ENCODE measurements around the gene ETNK2.
A peak's percentile ranks its signal among the peaks of the same experiment; 100 is the strongest.

The ETNK2 gene

DNA sequence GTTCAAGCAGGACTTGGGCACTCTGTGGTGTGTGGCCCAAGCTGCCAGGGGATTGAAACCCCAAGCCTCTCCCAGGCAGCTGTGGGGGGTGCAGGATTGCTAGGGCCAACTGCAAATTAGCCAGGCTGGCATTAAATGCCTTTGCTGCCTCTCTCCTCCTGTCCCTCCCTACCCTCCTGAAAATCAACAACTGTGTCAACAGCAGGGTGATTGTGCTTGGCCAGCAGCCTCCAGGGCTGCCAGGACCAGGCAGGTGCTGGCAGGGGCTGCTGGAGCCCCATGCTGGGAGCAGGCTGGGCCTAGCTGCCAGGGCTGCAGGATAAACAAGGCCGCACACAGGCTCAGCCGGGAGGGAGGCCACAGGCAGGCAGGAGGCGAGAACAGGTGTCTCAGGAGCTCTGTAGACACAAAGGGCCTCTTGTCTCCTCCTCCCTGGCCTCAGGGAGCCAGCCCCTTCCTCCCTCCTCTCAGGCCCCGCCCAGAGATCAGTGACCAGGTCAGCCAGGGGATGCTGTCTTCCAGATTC is 67.5 kb downstream of the ETNK2 start:
- Histone ChIP-seq H2BK12ac (ENCODE audit: low read length) (no peak overlapping the region), H3K4me1 (ENCODE audit: control insufficient read depth in 2 of 2, insufficient read depth in 1 of 2, low read depth in 1 of 2, low read length in 2 of 2) (peaks cover 50 to 57% of the 10 kb centered on the region in 2 donors), H2BK120ac (ENCODE audit: low read depth, low read length) (no peak overlapping the region), H2BK5ac (ENCODE audit: low read length) (peak overlapping the region; percentile 31), H3K27me3 (ENCODE audit: control insufficient read depth in 3 of 3, insufficient read depth in 3 of 3, low read depth in 1 of 3, low read length in 3 of 3) (no peaks in the 10 kb centered on the region), H3K14ac (ENCODE audit: low read length) (no peak overlapping the region), H3K4me2 (ENCODE audit: insufficient read depth, low read length, poor library complexity, severe bottlenecking) (peak overlapping the region; percentile 23), H3K4ac (ENCODE audit: low read length) (no peak overlapping the region), H2BK15ac (ENCODE audit: low read length) (no peak overlapping the region), H3K23ac (ENCODE audit: low read depth, low read length, poor library complexity) (no peak overlapping the region), H3K9ac (ENCODE audit: low read depth, low read length, poor library complexity) (peak overlapping the region; percentile 26), H2AK5ac (ENCODE audit: low read depth, low read length) (peak overlapping the region; percentile 82), H3K79me1 (ENCODE audit: low read depth, low read length) (peaks cover 2% of the 10 kb centered on the region), H3K4me3 (ENCODE audit: low read length in 2 of 2) (no peak overlapping the region), H2AFZ (ENCODE audit: low read length) (no peak overlapping the region), H3K9me3 (replicated peaks in 1 of 2; ENCODE audit: control insufficient read depth in 2 of 2, insufficient read depth in 1 of 2, low read depth in 1 of 2, low read length in 2 of 2) (no peaks in the 10 kb centered on the region), H3K36me3 (replicated peaks in 1 of 2; ENCODE audit: control insufficient read depth in 2 of 2, insufficient read depth in 2 of 2, low read length in 2 of 2) (peaks cover 0 to 28% of the 10 kb centered on the region in 2 donors), H3K27ac (replicated peaks; ENCODE audit: low read length) (no peak overlapping the region), H4K8ac (ENCODE audit: low read depth, low read length) (no peak overlapping the region), H3K18ac (ENCODE audit: low read length) (peak overlapping the region; percentile 23), H4K91ac (ENCODE audit: low read depth, low read length, poor library complexity) (no peak overlapping the region)
- no peak for DNase-seq (ENCODE audit: low spot score)
- WGBS, 2 donors (ENCODE audit: extremely low coverage in 2 of 2, insufficient read length in 2 of 2, insufficient replicate concordance in 1 of 2): no CpG with 5 or more reads among the region's 4 CpGs

DNA sequence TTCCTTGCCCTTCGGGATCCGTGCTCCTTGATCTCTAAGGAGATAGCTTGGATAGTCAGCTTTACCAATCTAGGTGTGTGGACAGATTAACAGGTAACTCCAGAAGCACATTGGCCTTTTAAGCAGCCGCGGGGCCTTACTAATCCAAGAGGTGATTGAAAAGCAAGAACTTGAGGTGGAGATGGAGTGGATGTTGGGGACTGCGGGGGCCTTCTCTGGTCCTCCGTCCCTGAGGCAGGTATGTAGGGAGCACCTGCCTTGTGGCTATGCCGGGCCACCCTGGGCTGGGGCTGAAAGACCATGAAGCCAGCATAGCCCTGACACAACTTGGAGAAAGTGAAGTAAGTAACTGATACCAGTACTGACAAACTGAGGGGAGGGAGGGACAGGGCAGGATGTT is 68.4 kb downstream of the ETNK2 start:
- peak overlapping the region; percentile 82 for H2AK5ac ChIP-seq (ENCODE audit: low read depth, low read length)
- peaks cover 0 to 28% of the 10 kb centered on the region in 2 donors for H3K36me3 ChIP-seq (replicated peaks in 1 of 2; ENCODE audit: control insufficient read depth in 2 of 2, insufficient read depth in 2 of 2, low read length in 2 of 2)
- H3K9ac ChIP-seq (ENCODE audit: low read depth, low read length, poor library complexity): no peak overlapping the region
- no peaks in the 10 kb centered on the region for H3K27me3 ChIP-seq (ENCODE audit: control insufficient read depth in 3 of 3, insufficient read depth in 3 of 3, low read depth in 1 of 3, low read length in 3 of 3)
- H3K4me3 ChIP-seq (ENCODE audit: low read length in 2 of 2): no peak overlapping the region
- no peak overlapping the region for H3K4ac ChIP-seq (ENCODE audit: low read length)
- H3K23ac ChIP-seq (ENCODE audit: low read depth, low read length, poor library complexity): no peak overlapping the region
- H3K27ac ChIP-seq (replicated peaks; ENCODE audit: low read length): no peak overlapping the region
- H2BK5ac ChIP-seq (ENCODE audit: low read length): no peak overlapping the region
- H3K9me3 ChIP-seq (replicated peaks in 1 of 2; ENCODE audit: control insufficient read depth in 2 of 2, insufficient read depth in 1 of 2, low read depth in 1 of 2, low read length in 2 of 2): no peaks in the 10 kb centered on the region
- H2BK120ac ChIP-seq (ENCODE audit: low read depth, low read length): no peak overlapping the region
- no peak overlapping the region for H3K4me2 ChIP-seq (ENCODE audit: insufficient read depth, low read length, poor library complexity, severe bottlenecking)
- no peak overlapping the region for H2BK15ac ChIP-seq (ENCODE audit: low read length)
- peak overlapping the region; percentile 60 for H3K14ac ChIP-seq (ENCODE audit: low read length)
- H2AFZ ChIP-seq (ENCODE audit: low read length): no peak overlapping the region
- no peak for DNase-seq (ENCODE audit: low spot score)
- no peak overlapping the region for H2BK12ac ChIP-seq (ENCODE audit: low read length)
- no peak overlapping the region for H4K91ac ChIP-seq (ENCODE audit: low read depth, low read length, poor library complexity)
- H3K18ac ChIP-seq (ENCODE audit: low read length): no peak overlapping the region
- H3K4me1 ChIP-seq (ENCODE audit: control insufficient read depth in 2 of 2, insufficient read depth in 1 of 2, low read depth in 1 of 2, low read length in 2 of 2): peaks cover 43 to 56% of the 10 kb centered on the region in 2 donors
- no CpG with 5 or more reads among the region's 7 CpGs for WGBS, 2 donors (ENCODE audit: extremely low coverage in 2 of 2, insufficient read length in 2 of 2, insufficient replicate concordance in 1 of 2)
- peaks cover 2% of the 10 kb centered on the region for H3K79me1 ChIP-seq (ENCODE audit: low read depth, low read length)
- no peak overlapping the region for H4K8ac ChIP-seq (ENCODE audit: low read depth, low read length)

DNA sequence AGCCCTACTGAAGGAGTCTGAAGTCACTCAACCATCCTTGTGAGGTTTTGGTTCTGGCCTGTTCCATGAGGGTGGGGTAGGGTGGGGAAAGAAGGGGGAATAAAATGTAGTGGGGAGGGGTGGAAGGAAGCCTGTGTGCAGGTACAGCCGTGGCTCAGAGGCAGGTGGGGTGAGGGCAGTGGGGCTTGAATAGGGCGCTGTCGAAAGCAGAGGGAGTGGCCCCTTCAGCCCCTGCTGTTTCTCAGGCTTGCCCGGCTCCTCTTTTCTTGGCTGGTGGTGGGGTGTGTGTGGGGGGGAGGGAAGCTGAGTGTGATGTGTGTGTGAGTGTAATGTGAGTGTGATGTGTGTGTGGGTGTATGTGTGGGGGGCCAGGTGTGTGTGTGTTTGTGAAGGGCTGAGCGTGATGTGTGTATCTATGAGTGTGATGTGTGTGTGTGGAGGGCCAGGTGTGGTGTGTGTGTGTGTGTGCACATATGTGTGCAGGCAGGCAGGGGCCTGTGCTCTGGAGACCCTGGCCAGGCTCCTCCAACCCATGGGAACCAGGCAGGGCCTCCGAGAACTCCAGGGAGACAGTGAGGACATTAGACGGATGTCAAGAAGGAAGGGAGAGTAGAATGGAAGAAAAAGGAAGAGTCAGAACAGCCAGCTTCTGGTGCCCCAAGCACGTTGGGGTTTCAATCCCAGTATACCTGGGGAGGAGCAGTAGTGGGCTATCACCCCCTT is 69.9 kb downstream of the ETNK2 start:
- Histone ChIP-seq H2BK12ac (ENCODE audit: low read length) (peak overlapping the region; percentile 44), H3K79me1 (ENCODE audit: low read depth, low read length) (peaks cover 2% of the 10 kb centered on the region), H3K4me1 (ENCODE audit: control insufficient read depth in 2 of 2, insufficient read depth in 1 of 2, low read depth in 1 of 2, low read length in 2 of 2) (peaks cover 40 to 54% of the 10 kb centered on the region in 2 donors), H3K9ac (ENCODE audit: low read depth, low read length, poor library complexity) (peak overlapping the region; percentile 82), H3K9me3 (replicated peaks in 1 of 2; ENCODE audit: control insufficient read depth in 2 of 2, insufficient read depth in 1 of 2, low read depth in 1 of 2, low read length in 2 of 2) (no peaks in the 10 kb centered on the region), H3K18ac (ENCODE audit: low read length) (peak overlapping the region; percentile 66), H3K36me3 (replicated peaks in 1 of 2; ENCODE audit: control insufficient read depth in 2 of 2, insufficient read depth in 2 of 2, low read length in 2 of 2) (peaks cover 0 to 24% of the 10 kb centered on the region in 2 donors), H3K27ac (replicated peaks; ENCODE audit: low read length) (no peak overlapping the region), H3K27me3 (ENCODE audit: control insufficient read depth in 3 of 3, insufficient read depth in 3 of 3, low read depth in 1 of 3, low read length in 3 of 3) (no peaks in the 10 kb centered on the region), H4K91ac (ENCODE audit: low read depth, low read length, poor library complexity) (no peak overlapping the region), H2AK5ac (ENCODE audit: low read depth, low read length) (peak overlapping the region; percentile 40), H3K23ac (ENCODE audit: low read depth, low read length, poor library complexity) (peak overlapping the region; percentile 32), H2BK15ac (ENCODE audit: low read length) (no peak overlapping the region), H2BK120ac (ENCODE audit: low read depth, low read length) (no peak overlapping the region), H3K4ac (ENCODE audit: low read length) (no peak overlapping the region), H3K4me2 (ENCODE audit: insufficient read depth, low read length, poor library complexity, severe bottlenecking) (no peak overlapping the region), H2BK5ac (ENCODE audit: low read length) (no peak overlapping the region), H4K8ac (ENCODE audit: low read depth, low read length) (no peak overlapping the region), H2AFZ (ENCODE audit: low read length) (no peak overlapping the region), H3K4me3 (ENCODE audit: low read length in 2 of 2) (no peak overlapping the region), H3K14ac (ENCODE audit: low read length) (no peak overlapping the region)
- 100% methylated on average over 1 of the region's 8 CpGs; no CpG with 5 or more reads in 1 of the 2 donors for WGBS, 2 donors (ENCODE audit: extremely low coverage in 2 of 2, insufficient read length in 2 of 2, insufficient replicate concordance in 1 of 2)
- DNase-seq (ENCODE audit: low spot score): no peak

DNA sequence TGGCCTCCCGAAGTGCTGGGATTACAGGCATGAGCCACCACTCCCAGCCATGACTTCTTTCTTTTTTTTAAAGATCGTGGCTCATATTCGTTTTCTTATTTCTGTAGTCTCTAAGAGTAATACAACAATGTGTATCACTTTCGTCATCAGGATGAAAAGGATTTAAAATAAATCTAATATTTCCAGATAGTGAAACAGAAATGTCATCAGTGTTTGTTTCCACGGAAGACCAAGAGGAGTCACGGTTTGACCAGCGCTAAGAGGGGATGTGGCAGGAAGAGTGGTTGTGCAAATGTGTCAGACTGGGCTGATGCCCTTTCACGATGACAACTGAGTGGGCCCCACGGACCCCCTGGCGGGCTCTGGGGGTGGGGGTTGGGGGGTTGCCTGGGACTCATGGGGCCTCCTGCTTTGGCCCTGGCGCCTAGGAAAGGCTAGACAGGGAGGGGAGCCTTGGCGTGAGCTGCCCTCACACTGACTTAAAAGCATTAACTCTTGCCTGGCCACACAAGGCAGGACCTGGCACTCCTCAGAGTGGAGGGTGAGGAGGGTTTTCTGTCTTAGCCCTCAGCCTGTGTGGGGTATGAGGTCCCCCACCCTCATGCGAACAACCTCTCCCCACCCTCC is 70.6 kb downstream of the ETNK2 start:
- no CpG with 5 or more reads among the region's 13 CpGs for WGBS, 2 donors (ENCODE audit: extremely low coverage in 2 of 2, insufficient read length in 2 of 2, insufficient replicate concordance in 1 of 2)
- Histone ChIP-seq H2BK5ac (ENCODE audit: low read length) (no peak overlapping the region), H3K18ac (ENCODE audit: low read length) (peak overlapping the region; percentile 66), H3K14ac (ENCODE audit: low read length) (no peak overlapping the region), H4K91ac (ENCODE audit: low read depth, low read length, poor library complexity) (no peak overlapping the region), H3K23ac (ENCODE audit: low read depth, low read length, poor library complexity) (no peak overlapping the region), H3K4me1 (ENCODE audit: control insufficient read depth in 2 of 2, insufficient read depth in 1 of 2, low read depth in 1 of 2, low read length in 2 of 2) (peaks cover 40 to 60% of the 10 kb centered on the region in 2 donors), H2BK12ac (ENCODE audit: low read length) (no peak overlapping the region), H2BK120ac (ENCODE audit: low read depth, low read length) (no peak overlapping the region), H3K27ac (replicated peaks; ENCODE audit: low read length) (no peak overlapping the region), H3K9me3 (replicated peaks in 1 of 2; ENCODE audit: control insufficient read depth in 2 of 2, insufficient read depth in 1 of 2, low read depth in 1 of 2, low read length in 2 of 2) (no peaks in the 10 kb centered on the region), H3K4ac (ENCODE audit: low read length) (no peak overlapping the region), H3K4me3 (ENCODE audit: low read length in 2 of 2) (no peak overlapping the region), H2AFZ (ENCODE audit: low read length) (no peak overlapping the region), H2AK5ac (ENCODE audit: low read depth, low read length) (peak overlapping the region; percentile 3), H3K27me3 (ENCODE audit: control insufficient read depth in 3 of 3, insufficient read depth in 3 of 3, low read depth in 1 of 3, low read length in 3 of 3) (no peaks in the 10 kb centered on the region), H3K4me2 (ENCODE audit: insufficient read depth, low read length, poor library complexity, severe bottlenecking) (no peak overlapping the region), H4K8ac (ENCODE audit: low read depth, low read length) (no peak overlapping the region), H3K9ac (ENCODE audit: low read depth, low read length, poor library complexity) (no peak overlapping the region), H3K36me3 (replicated peaks in 1 of 2; ENCODE audit: control insufficient read depth in 2 of 2, insufficient read depth in 2 of 2, low read length in 2 of 2) (peaks cover 0 to 30% of the 10 kb centered on the region in 2 donors), H2BK15ac (ENCODE audit: low read length) (no peak overlapping the region), H3K79me1 (ENCODE audit: low read depth, low read length) (peaks cover 6% of the 10 kb centered on the region)
- DNase-seq (ENCODE audit: low spot score): no peak

Measured in neuronal stem cell (in vitro differentiated cells).